H1 (cell line): ENCODE data around the gene YEATS4. TPM values are rescaled to one million over a fixed set of nuclear protein-coding genes. Genes with fewer than 3 reads are reported as not detected.

Experiments
- EP300 ChIP-seq, 2 experiments: IDR thresholded peaks; 1 replicate in 1 of 2; 2 replicates in 1 of 2; pipeline ENCODE4 v1.6.1; 2011 to 2012; ENCODE audit warnings: low read depth in 2 of 2, low read length in 2 of 2, mild to moderate bottlenecking in 2 of 2, borderline replicate concordance in 1 of 2, inconsistent platforms in 1 of 2, moderate library complexity in 1 of 2
- POLR2AphosphoS5 ChIP-seq: IDR thresholded peaks from 2 replicates; pipeline ENCODE4 v1.6.1; 2011; ENCODE audit warnings: low read depth, low read length
- RFX5 ChIP-seq: IDR thresholded peaks from 2 replicates; pipeline ENCODE4 v1.6.1; 2011; ENCODE audit warnings: low read depth, low read length, improper control_type of control experiment, borderline replicate concordance
- SIRT6 ChIP-seq: IDR thresholded peaks from one replicate; pipeline ENCODE4 v1.7.1; 2012; ENCODE audit warnings: low read length, inconsistent platforms
- polyA plus RNA-seq, 7 experiments: library from polyadenylated mRNA; depleted of rRNA in 3 of 7; stranded (reverse) in 5 of 7; unstranded in 2 of 7; fragments of >200 nt in 5 of 7; fragments of 200-250 nt in 2 of 7; gene quantifications; 1 replicate in 5 of 7; 2 replicates in 1 of 7; 4 replicates in 1 of 7; pipeline versions ENCODE4 v1.2.1 to v1.2.3, GENCODE V29; 2011 to 2013; ENCODE audit warnings: missing spikeins in 2 of 7, mixed read lengths in 2 of 7
- total RNA-seq: library from RNA; stranded (reverse); fragmentation: NEBNext Ultra II Directional; extraction: Animal tissue kit (Norgen Biotek cat#: 25700); gene quantifications from 2 replicates; pipeline ENCODE4 v1.2.1, GENCODE V29; 2021

YEATS4 gene
- total and polyA plus RNA-seq, 2 of the 8 experiments (the other 6 are each of a cell fraction or from before 2014, with no cell fraction given): 25.7 to 32.5 TPM

- no peak for TF ChIP-seq POLR2AphosphoS5
- TF ChIP-seq RFX5: no peak
- TF ChIP-seq EP300 (IDR thresholded peaks at IDR 0.05; ENCODE audit: borderline replicate concordance in 1 of 2, low read depth in 2 of 2, low read length in 2 of 2): no peak
- TF ChIP-seq SIRT6: no peak
Measured at GRCh38 chr12:69428351-69429073, 69.0 kb downstream of the YEATS4 start (continued).
